ENCODE measurements around the gene RTL10. TPM values are rescaled to one million over a fixed set of nuclear protein-coding genes. Genes with fewer than 3 reads are reported as not detected.

Gene RTL10
- total and polyA plus RNA-seq, 9 donors, result 7.1 to 54.3 (median 15.3) TPM

DNA sequence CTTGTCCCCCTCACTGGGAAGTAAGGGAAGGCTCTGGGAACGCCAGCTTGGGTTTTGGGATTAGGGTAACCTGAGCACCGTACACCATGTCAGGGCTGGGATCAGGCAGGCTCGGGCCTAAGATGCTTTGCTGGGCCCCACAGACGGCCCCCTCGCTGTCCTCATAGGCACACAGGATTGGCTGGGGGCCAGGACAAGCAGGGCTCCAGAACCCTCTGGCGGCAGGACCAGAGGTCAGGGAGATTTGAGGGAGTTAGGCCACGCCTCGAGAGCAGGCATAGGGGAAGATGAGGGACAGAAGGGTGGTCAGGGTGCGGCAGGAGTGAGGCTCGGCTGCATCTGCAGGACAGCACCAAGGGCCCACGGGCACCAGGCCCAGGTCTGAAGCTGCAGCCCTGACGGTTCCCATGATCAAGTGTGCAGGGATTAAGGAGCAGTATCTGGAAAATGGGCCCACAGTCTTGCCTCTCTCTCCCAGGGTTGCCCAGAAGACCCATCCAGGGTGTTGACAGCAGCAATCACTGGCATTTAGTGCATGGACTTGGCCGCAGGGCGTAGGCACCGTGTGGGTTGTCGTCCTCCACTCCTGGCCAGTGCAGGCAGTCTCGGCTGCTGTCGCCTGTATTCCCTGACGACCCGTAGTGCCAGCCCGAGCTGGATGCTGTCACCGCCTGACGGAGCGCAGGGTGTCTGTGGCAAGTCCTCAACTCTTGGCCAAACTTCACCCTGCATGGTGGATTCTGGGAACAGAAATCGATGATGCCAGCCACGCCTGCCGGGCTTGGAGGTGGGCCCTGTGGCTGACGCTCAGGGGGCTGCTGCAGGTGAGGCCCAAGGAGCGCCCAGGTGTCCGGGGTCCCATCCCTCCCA is 15.7 kb upstream of the RTL10 start:
- TF ChIP-seq, protein P1, sequence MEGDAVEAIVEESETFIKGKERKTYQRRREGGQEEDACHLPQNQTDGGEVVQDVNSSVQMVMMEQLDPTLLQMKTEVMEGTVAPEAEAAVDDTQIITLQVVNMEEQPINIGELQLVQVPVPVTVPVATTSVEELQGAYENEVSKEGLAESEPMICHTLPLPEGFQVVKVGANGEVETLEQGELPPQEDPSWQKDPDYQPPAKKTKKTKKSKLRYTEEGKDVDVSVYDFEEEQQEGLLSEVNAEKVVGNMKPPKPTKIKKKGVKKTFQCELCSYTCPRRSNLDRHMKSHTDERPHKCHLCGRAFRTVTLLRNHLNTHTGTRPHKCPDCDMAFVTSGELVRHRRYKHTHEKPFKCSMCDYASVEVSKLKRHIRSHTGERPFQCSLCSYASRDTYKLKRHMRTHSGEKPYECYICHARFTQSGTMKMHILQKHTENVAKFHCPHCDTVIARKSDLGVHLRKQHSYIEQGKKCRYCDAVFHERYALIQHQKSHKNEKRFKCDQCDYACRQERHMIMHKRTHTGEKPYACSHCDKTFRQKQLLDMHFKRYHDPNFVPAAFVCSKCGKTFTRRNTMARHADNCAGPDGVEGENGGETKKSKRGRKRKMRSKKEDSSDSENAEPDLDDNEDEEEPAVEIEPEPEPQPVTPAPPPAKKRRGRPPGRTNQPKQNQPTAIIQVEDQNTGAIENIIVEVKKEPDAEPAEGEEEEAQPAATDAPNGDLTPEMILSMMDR (IDR thresholded peaks at IDR 0.05), result no peak
- TF ChIP-seq EP300 (IDR thresholded peaks at IDR 0.05), result no peak
- peak in 4 of 5 donors; percentile 8 to 31 (median 16) for DNase-seq
- Histone ChIP-seq H3K27me3 (no peaks in the 10 kb centered on the region), H3K4me1 (ENCODE audit: insufficient read depth) (peaks cover 3% of the 10 kb centered on the region), H3K27ac (no peak overlapping the region), H3K4me3 (no peak overlapping the region), H3K36me3 (no peaks in the 10 kb centered on the region), H3K9me3 (no peaks in the 10 kb centered on the region)
- WGBS, 3 donors, result 82 to 87% (median 84%) methylated on average over 30 of the region's 30 CpGs
- intact Hi-C loops (cut with DNase I), result no loop called here

DNA sequence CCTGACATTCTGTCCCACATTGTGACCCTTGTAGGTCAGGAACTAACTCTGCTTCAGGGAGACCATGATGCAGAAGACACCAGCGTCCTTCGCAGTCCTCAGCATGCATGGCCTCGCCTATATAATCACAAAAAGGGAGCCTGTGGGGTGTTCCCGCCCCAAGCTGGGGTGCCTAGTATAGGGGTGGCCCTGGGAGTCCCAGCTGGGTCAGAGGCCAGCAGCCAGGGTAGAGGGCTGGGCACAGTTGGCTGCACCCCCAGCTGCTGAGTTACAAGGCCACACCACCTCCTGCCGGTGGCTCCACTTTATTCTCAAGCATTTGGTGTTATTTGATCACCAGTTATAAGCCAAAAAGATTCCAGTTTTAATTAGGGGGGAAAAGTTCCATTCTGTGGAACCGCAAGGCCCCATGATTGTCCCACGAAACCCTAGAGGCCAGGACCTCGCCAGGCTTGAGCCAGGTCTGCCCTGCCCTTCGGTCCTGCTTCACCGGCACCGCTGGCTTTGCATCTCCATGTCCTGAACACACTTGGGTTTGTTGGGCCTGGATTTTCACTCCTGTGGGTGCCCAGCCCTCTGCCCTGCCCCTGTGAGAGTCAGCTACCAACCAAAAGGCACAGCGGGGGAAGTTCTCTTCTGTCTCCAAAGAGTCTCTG is 15.0 kb upstream of the RTL10 start:
- no peak for TF ChIP-seq POLR2A (IDR thresholded peaks at IDR 0.05)
- no peak for TF ChIP-seq EP300 (IDR thresholded peaks at IDR 0.05)
- TF ChIP-seq, protein P1 (IDR thresholded peaks at IDR 0.05), result no peak
- H3K9me3 ChIP-seq, result no peaks in the 10 kb centered on the region
- intact Hi-C loops (cut with DNase I), result no loop called here
- H3K27ac ChIP-seq, result no peak overlapping the region
- 95% methylated on average over 12 of the region's 12 CpGs for WGBS, 3 donors
- H3K4me3 ChIP-seq, result no peak overlapping the region
- DNase-seq, result peak in 2 of 5 donors; percentile 10 to 21
- H3K4me1 ChIP-seq (ENCODE audit: insufficient read depth), result peaks cover 3% of the 10 kb centered on the region
- no peaks in the 10 kb centered on the region for H3K36me3 ChIP-seq
- no peaks in the 10 kb centered on the region for H3K27me3 ChIP-seq

DNA sequence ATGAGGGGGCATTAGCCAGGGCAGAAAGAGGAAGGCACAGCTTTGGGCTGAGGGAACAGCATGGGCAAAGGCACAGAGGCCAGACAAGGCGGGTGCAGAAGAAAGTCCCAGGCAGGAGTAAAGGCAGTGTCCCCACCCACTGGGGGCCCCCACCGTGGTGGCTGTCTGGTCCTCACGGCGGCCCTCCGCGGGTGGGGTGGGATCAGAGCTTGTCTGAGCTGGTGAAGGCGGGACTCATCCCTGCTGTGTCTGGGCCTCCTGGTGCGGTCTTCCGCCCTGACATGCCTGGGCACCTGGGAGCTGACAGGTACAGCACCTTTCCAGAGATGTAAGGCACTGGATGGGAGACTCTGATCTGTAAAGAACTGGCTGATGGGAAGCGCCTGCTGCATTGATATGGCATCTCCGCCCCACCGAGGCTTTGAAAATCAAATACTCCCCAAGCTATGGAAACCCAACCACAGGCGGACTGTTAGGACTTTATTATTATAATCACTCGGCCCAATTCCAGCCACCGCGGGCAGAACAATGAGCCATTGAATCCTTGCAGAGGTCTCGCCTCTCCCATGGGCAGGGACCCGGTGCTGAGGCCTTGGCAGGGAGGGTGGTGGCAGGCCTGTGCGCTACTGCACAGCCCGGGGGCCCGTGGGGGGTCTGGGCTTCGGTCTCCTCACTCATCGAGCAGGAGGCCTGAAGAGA is 14.2 kb upstream of the RTL10 start:
- Histone ChIP-seq H3K27ac (no peak overlapping the region), H3K27me3 (no peaks in the 10 kb centered on the region), H3K9me3 (no peaks in the 10 kb centered on the region), H3K4me3 (no peak overlapping the region), H3K4me1 (ENCODE audit: insufficient read depth) (no peaks in the 10 kb centered on the region), H3K36me3 (no peaks in the 10 kb centered on the region)
- intact Hi-C loops (cut with DNase I), result no loop called here
- TF ChIP-seq, protein P1 (IDR thresholded peaks at IDR 0.05), result no peak
- TF ChIP-seq EP300 (IDR thresholded peaks at IDR 0.05), result no peak
- no peak for TF ChIP-seq POLR2A (IDR thresholded peaks at IDR 0.05)
- 82 to 89% (median 89%) methylated on average over 18 to 23 of the region's 23 CpGs for WGBS, 3 donors
- DNase-seq, result peak in 4 of 5 donors; percentile 6 to 27 (median 14)

DNA sequence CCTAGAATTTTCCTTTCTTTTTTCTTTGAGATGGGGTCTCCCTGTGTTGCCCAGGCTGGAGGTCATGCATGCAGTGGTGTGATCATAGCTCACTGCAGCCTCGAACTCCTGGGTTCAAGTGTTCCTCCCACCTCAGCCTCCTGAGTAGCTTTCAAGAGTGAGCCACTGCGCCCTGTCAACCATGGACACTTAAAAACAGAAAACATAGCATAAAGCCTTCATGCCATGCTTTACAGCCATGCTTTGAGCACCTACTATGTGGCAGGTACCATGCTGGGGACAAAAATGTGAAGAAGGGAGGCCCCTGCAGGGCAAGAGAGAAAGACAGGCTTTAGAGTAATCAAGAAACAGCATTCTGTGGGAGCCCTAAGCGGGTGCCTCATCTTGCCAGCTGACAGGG is 13.7 kb upstream of the RTL10 start:
- H3K4me3 ChIP-seq, result no peak overlapping the region
- no peaks in the 10 kb centered on the region for H3K27me3 ChIP-seq
- intact Hi-C loops (cut with DNase I), result no loop called here
- H3K4me1 ChIP-seq (ENCODE audit: insufficient read depth), result no peaks in the 10 kb centered on the region
- H3K36me3 ChIP-seq, result no peaks in the 10 kb centered on the region
- TF ChIP-seq, protein P1 (IDR thresholded peaks at IDR 0.05), result no peak
- no peak for TF ChIP-seq EP300 (IDR thresholded peaks at IDR 0.05)
- DNase-seq, result peak in 1 of 5 donors; percentile 2
- no peak overlapping the region for H3K27ac ChIP-seq
- WGBS, 3 donors, result 89 to 96% (median 91%) methylated on average over 3 of the region's 3 CpGs
- no peaks in the 10 kb centered on the region for H3K9me3 ChIP-seq

Measured in ovary (tissue), 9 donors.